UCSD-AML1 (cell line): Measurements from ENCODE around the gene LYZL2.
"Not testable (repeated sequence)": the region's sequence is repeated elsewhere in the genome, so short reads cannot be mapped to it uniquely, and the experiment has no call there.

Experiments
- DNase-seq: peaks from one replicate; lab custom pipeline; 2025; ENCODE audit not compliant: unreplicated experiment; lab: John Stamatoyannopoulos, UW

Gene LYZL2

DNA sequence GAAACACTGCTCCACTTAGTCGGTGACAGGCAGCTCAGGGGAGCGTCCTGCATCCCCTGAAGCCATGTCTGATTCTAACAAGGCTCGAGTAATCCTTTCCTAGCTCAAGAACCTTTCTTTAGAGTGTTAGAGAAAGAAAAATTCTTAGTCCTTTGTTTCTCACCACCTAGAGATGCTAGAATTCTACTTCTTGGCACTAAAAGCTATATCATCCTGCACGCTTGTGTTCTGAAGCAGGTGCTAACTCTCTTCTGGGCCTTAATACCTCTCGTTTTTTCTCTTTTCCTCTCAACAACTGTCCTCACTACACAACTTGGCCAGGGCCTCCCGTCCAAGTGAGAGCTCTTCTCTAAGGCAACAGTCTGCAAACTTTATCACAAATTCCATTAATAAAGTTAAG is at the start of gene LYZL2:
Gene LYZL2 (minus strand): TSS at position 101 of the 400 bp plus-strand sequence. CDS start 2,838 bp downstream, outside the sequence.
- DNase-seq, result no peak

DNA sequence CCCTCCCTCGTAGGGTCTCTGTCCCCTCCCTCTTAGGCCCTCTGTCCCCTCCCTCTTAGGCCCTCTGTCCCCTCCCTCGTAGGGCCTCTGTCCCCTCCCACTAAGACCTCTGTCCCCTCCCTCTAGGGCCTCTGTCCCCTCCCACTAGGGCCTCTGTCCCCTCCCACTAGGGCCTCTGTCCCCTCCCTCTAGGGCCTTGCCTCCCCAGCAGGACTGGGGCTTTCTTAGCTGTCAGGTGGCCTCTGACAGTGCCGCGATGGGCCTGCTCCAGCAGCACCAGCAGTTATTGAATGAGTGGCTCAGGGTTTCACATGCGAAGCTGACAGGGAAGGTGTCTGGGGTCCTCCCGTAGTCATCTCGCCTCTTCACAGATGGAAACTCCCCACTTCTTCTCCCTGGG is 48.1 kb upstream of the LYZL2 start:
- DNase-seq, result not testable (repeated sequence)

DNA sequence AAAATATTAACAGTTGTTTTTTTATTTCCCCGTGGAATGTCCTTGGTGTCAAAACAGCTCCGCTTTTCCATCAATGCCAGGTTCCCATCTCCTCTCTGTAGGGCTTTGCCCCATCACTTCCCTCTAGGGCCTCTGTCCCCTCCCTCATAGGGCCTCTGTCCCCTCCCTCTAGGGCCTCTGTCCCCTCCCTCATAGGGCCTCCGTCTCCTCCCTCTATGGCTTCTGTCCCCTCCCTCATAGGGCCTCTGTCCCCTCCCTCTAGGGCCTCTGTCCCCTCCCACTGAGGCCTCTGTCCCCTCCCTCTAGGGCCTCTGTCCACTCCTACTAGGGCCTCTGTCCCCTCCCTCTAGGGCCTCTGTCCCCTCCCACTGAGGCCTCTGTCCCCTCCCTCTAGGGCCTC is 47.6 kb upstream of the LYZL2 start:
- DNase-seq, result not testable (repeated sequence)

DNA sequence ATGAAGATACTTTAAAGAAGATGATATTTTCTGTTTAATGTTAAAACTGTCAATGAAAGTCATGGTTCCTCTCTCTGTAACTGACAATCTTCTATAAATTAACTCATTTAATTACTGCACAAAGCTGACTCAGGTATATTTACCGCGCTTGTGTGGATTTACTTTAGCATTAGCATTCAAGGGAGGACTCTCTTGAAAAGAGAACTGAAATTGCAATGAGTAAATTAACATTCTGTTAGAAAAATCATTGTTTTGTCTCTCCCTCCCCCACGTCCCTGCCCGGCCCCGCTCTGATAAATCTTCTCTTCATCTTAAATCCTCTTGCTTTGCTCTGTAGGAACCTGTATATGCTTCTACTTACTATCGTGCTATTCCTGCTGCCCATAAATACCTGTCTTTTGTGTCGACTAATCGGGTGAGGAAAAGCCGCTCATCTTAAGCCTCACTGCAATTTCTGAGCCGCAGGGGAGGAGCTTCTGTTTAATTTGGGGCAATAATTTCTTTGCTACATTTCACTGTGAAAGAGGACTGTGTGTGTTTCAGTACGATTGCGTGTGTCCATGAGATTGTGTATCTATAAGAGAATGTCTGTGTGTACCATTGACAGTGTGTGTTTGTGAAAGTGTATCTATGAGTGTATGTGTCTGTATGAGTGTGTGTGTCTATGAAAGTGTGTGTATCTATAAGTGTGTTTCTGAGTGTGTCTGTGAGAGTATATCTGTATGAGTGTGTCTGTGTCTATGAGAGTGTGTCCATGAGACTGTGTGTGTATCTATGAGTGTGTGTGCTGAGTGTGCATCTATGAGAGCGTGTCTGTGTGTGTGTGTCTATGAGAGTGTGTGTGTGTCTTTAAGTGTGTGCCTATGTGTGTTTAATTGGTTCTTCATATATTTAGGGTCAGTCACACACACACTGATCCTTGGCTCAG is 46.5 kb upstream of the LYZL2 start:
- no peak for DNase-seq

DNA sequence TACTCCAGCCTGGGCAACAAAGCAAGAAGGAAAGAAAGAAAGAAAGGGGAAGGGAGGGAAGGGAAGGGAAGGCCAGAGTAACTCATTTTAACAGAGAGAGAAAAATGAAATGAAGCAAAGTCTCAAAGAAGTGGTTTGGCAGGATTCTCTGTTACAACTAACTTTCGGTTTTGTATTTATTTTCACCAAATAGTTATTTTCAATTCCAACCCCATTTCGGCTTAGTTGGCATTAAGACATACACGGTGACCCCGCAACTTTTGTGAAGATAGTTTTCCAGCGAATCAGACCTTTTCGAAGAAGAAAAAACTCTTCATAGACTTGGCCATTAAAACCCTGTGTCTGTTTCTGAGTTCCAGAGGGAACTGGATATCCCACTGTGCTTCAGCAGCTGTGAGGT is 45.2 kb upstream of the LYZL2 start:
- no peak for DNase-seq

DNA sequence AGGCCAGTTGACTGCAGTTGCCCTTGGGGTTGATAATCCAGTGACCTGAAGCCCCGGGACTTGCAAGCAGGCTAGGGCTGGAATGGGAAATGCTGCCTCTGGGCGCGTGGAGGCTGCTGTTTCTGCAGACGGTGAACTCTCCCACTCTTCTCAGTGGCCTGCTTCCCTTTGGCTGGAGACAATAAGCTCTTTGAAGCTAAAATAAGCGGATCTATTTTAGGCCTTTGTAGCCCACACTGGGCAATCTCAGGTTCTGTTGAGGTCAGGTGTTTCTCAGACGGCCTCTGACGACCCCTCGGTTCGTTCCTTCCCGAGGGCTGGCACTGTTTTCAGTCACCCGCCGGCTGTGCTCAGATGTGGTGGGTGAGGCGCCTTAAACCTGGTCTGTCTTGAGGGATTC is 43.7 kb upstream of the LYZL2 start:
- not testable (repeated sequence) for DNase-seq

DNA sequence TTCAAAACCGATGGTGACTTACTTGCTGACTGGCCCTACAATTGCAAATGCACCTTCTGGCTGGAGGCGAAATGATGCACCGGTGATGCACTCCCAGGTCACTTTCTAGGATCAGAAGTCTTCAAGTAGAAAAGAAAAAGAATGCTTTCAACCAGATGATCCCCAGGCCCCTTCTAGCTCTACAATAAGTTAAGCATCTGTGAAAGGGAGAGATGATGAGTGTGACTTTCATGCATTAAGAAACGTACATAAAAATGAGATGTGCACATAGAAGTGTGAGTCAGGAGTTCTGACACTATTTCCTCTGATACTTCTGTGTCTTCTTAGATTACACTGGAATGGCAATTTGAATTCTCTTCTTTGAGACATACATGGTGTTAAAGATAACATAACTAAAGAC is 42.8 kb upstream of the LYZL2 start:
- DNase-seq, result not testable (repeated sequence)

DNA sequence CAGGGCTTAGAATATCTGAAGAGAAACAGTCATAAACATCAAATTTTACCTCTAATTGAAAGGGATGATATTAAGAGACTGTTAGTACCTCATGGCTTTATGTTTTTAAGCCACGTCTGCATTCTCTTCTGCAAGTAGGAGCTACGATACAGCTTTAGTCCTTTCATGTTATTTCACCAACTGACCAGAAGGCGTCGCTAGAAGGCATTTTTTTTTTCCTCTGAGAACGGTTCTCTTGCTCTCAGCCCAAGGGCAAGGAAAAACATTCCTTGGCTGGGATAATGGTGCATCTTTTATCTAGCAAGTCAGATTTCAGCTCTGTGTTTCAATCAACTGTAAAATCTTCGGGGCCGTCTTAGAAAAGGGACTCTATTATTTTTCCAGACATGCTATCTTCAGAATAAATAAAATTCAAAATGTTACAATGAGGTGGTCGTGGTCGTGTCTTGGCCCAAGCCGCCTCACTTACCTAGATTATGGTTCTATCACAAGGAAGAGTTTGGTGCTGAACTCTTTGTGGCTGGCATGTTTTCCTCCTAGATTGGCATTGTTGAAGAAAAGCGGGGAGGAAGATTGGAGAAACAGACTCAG is 41.6 kb upstream of the LYZL2 start:
- DNase-seq, result no peak

DNA sequence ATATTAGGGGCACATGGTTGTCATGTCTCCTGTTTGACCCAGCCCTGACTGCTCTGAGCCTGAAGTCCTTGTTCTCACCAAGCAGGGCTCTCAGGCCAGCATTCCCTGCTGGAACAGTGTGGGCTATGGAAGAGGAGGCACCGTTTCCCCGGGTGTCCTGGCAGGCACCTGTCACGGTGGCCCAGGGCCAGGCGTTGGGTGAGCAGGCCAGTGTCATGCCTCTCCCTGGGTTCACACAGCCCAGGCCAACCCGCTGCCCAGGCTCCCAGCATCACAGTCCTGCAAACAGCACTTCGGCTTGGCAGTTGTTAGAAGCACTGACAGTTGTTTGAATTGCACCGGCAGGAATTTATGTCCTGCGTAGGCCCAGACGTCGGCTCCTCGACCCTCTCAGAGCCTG is 38.4 kb upstream of the LYZL2 start:
- not testable (repeated sequence) for DNase-seq

DNA sequence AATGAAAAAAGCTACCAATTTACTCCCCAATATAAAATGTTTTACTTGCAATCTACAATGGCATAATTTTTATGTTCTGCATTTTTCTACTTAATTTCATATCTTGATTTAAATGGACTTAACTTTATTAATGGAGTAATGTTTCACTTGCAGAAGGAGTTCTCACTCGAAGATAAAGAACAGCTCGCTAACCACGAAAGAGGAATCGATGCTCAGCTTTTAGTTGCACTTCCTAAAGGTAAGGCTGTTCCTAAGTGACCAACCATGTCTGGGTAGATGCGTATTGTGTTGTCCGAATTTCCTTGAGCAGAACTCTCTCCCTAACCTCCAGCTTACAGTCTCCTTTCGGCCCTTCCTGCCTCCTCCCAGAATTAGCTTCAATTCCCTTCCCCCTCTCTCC is 33.9 kb upstream of the LYZL2 start:
- not testable (repeated sequence) for DNase-seq

DNA sequence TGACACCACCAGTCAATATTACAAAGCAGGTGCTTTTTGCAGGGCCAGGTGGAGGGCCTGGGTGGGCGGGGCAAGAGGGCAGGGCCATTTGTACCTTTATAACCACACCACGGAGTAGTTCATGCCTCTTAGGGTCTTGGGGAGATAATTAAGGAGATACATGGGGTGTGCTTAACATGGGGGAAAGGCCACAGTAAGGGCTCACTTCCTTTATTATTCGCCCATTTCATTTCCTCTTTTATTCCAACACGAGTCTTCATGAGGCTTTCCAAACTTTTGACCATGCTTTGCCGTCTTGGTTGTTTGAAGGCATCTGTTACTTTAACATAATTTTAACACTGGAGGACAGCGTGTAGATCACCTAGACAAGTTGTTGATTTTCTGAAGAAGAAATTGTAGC is 33.3 kb upstream of the LYZL2 start:
- DNase-seq, result no peak

DNA sequence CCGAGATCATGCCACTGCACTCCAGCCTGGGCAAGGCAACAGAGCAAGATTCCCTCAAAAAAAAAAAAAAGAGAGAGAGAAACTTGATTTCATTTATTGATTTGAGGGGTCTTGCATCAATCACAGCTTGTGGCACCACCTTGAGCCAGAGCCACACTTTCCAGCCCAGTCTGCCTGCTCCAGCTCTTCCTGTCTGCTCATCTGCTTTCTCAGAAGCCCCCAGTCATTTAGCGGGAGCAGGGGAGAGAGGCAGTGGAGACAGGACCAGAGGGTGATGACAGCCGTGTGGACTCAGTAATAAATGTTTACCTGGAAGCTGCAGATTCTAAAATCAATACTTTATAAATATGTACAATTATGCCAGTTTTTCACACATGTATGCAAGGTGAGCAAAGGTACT is 30.8 kb upstream of the LYZL2 start:
- not testable (repeated sequence) for DNase-seq

DNA sequence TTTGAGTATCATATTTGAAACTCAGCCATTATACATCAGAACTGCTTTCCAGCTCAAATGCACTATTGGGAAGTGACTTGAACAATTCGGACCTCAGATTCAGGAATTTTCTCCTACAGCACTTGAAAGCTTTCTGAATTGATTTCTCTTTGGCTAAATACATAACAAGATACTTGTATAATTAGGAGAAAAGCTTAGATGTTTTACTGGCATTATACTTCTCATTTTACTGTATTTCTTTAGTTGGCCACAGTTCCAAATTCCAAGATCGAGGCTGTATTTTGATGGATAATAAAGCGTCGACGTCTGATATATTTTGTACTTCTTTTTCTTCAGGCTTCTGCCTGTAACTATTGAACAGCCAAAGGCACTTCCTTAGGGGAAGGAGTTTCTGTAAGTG is 26.7 kb upstream of the LYZL2 start:
- DNase-seq, result no peak

DNA sequence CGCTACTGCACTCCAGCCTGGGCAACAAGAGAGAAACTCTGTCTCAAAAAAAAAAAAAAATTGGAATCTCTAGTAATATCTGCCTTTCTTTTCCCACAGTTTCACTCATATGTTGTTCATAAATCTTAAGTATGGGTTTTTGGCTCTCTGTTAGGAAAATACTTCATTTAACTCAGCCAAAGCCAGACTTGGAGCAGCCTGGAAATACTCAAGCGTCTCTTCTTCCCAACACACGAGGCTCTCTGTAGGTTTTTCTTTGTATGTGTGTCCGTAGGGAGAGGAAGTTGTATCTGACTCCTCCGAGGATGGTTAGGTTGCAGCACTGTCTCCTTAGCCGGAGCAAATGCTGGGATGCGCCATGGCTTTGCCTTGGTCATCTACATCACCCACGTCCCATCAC is 25.4 kb upstream of the LYZL2 start:
- DNase-seq, result not testable (repeated sequence)

DNA sequence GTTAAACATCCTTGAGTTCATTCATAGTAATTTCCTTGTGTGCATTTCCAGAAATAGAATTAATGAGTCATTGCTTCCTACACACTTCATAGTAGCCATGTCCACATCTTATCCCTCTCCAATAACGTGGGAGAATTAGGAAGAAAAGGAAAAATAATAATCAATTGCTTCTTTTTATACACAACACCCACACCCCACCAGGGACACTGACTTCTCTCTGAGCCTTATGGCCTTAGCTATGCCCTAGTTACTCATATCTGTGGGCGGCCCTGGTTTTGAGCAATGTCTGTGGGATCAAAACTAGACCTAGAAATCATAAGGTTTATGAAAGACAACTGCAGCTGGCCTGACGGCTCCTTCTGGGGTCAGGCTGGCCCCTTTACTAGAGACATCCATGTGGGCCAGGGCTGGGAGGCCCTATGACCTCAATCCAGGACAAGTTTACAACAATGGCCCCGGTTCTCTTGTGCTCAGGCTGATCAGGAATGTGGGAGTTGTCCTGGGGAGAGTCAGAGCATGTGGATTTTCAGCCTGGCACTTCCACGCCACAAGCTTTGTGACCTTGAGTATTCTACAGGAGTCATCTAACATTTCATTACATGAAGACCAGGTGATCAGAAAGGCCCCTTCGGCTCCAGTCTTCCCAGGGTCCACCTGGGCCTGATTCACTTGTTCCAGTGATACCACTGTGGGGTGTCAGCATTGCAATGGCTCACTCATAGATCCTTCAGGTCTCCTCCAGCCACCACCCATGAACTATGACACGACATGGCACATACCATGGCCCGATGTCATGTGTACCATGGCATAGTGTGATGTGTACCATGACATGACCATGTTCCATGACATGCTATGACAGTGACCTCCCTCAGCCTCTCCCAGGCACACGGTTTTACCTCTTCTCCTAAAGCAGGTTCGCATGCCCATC is 22.2 kb upstream of the LYZL2 start:
- not testable (repeated sequence) for DNase-seq

DNA sequence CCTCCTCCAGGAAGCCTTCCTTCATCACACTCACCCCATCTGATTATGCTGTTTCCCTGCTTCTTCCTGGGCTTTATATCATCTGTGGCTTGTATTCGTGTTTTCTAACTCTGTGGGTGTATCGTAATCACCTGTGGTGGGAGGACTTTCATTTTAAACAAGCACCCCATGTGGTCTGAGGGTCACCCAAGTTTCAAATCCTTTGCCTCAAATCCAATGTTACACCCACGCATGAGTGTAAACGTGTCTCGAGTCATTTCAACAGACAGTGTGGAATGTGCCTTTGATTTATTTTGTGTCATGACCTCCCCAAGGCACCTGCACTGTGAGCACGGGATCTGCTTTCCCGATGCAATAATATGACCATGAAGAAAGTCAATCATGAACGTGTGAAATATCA is 17.5 kb upstream of the LYZL2 start:
- DNase-seq, result no peak

DNA sequence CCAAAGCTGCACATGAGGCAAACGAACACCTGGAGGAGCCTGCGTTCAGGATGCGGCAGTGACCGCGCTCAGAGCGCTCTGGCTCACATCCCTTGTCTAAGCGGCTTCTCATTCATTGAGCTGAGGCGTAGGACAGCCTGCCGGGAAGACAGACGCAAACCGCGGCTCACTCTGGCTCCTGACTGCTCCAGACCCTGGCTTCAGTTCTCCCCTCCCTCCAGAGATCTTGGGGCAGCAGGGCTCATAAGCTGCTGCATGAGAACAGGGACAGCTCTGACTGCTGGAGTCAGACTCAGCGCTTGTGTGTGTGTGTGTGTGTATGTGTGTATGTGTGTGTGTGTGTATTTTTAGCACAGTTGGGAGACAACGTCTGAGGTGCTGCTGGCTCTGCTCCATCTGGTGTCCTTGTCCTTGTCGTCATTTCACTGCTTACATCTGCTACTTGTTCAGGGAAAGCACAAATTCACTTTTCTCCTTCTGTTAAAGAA is 15.8 kb upstream of the LYZL2 start:
- no peak for DNase-seq

DNA sequence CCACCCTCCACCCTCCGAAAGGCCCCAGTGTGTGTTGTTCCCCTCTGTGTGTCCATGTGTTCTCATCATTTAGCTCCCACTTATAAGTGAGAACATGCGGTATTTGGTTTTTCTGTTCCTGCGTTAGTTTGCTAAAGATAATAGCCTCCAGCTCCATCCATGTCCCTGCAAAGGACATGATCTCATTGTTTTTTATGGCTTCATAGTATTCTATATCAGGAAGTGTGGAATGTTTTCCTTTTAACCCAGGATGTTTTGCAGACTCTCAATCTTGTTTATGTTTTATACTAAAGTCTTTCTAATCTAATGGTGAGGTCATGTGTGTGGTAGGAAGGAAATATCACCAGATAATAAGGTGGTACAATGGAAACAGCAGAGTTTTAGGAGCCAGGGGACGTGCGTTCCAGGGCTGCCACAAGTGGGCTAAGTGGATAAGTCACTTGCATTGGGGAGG is 14.9 kb upstream of the LYZL2 start:
- DNase-seq, result not testable (repeated sequence)

DNA sequence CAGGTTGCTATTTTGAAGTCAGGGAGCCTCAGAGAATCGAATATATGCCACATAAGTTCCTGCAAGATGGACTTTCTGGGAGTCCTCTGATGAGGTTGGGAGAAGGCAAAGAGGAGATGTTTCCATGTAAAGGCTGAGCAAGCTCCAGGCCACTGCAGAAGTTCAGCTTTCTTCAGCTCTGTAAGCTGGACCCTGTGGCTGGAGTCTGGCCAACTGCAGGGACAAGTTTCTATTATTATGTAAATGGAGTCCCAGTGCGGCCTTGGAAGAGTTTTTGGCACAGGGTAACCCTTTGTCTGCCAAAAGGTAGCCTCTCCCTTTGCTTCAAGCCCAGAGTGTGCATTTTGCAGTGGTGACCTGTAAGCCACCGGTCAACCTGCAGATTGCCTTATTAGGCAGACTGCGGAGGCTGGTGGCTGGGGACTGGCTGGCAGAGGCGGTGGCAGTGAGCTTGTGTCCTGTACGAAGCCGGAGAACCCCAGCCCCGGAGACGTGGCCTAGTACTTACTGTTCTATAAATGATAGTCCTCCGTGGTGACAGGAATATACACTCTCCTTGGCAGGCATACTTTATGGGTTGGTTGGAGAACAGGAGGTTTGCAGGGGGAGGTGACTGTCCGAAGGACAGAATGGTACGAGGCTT is 14.1 kb upstream of the LYZL2 start:
- not testable (repeated sequence) for DNase-seq

DNA sequence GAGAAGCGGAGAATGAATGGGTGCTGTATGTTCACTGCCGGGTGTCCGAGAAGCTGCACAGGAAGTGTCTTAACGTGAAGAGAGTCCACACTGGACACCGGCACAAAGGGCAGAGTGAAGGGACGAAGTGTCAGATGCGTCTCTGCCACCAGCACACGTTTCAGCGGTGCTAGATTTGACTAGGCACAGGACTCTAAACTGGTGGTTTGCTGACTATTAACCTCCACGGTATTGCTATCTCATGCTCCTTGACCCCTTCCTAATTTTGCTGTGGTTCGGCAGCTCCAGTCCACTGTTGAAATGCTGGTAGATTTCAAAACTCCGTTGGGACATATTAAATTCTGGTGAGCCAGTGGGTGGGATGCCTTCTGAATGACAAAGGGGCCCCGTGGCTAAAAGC is 13.3 kb upstream of the LYZL2 start:
- not testable (repeated sequence) for DNase-seq
